NT2/D1 (cell line): ENCODE results near the gene ADAM8.

ENCODE experiments used
- SUZ12 ChIP-seq: IDR thresholded peaks from 2 replicates; pipeline ENCODE4 v1.6.1; 2011; ENCODE audit not compliant: insufficient read length, insufficient read depth; ENCODE audit errors: extremely low read depth
- YY1 ChIP-seq: IDR thresholded peaks from 2 replicates; pipeline ENCODE4 v1.6.1; 2011; ENCODE audit not compliant: insufficient read length, insufficient read depth
- ZNF274 ChIP-seq: IDR thresholded peaks from 2 replicates; pipeline ENCODE4 v1.6.1; 2011; ENCODE audit warnings: mild to moderate bottlenecking, low read depth, low read length

DNA sequence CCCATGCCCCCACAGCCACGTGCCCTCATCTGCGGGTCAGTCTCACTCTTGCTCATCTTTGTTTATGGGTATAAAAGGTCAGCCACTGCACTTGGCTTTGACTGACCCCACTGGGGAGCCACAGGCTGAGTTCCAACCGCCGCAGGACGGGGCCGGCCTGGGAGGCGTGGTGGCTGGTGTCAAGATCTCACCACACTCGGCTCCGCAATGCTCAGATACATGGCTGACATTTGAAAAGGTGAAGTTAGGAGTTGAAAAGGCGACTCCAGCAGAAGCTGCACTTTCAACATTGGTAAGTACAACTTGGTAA, 17.1 kb upstream of the ADAM8 start:
- TF ChIP-seq SUZ12 (no peak), ZNF274 (no peak), YY1 (no peak)
